ENCODE measurements around the gene CMTM3. TPM values are rescaled to one million over a fixed set of nuclear protein-coding genes. Genes with fewer than 3 reads are reported as not detected.
"Not testable (repeated sequence)": the region's sequence is repeated elsewhere in the genome, so short reads cannot be mapped to it uniquely, and the experiment has no call there.

CMTM3 gene
- total RNA-seq, 4 donors from 2014 or later: 4.9 to 15.7 (median 11.3) TPM

GRCh38 chr16:66592814-66593213 is 11.7 kb upstream of the CMTM3 start:
- H3K27ac ChIP-seq: no peak overlapping the region
- H3K9me3 ChIP-seq: no peaks in the 10 kb centered on the region
- TF ChIP-seq CTCF (IDR thresholded peaks at IDR 0.05) (no peak), POLR2A (IDR thresholded peaks at IDR 0.05) (no peak)
- H3K4me1 ChIP-seq: no peaks in the 10 kb centered on the region
- H3K4me3 ChIP-seq: no peak overlapping the region
- no peak for DNase-seq
- H3K36me3 ChIP-seq: no peaks in the 10 kb centered on the region
- no peaks in the 10 kb centered on the region for H3K27me3 ChIP-seq

DNA sequence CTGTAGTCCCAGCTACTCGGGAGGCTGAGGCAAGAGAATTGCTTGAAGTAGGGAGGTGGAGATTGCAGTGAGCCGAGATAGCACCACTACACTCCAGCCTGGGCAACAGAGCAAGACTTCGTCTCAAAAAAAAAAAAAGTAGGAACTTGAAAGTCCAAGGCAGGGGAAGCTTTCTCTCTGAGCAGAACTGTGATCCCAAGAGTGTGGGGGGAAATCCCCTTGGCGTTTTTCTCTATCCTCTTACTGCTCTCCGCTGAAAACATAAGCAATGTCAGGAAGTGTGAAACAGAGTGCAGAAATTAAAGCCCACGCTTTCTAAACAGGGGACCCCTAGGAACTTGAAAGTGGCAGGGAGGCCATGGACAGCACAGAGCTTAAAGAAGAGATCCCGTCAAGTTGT is 9.8 kb upstream of the CMTM3 start:
- Histone ChIP-seq H3K36me3 (no peaks in the 10 kb centered on the region), H3K9me3 (no peaks in the 10 kb centered on the region), H3K4me3 (no peak overlapping the region), H3K27ac (no peak overlapping the region), H3K27me3 (no peaks in the 10 kb centered on the region), H3K4me1 (no peaks in the 10 kb centered on the region)
- no peak for DNase-seq
- TF ChIP-seq POLR2A (IDR thresholded peaks at IDR 0.05): no peak
- TF ChIP-seq CTCF (IDR thresholded peaks at IDR 0.05): no peak

DNA sequence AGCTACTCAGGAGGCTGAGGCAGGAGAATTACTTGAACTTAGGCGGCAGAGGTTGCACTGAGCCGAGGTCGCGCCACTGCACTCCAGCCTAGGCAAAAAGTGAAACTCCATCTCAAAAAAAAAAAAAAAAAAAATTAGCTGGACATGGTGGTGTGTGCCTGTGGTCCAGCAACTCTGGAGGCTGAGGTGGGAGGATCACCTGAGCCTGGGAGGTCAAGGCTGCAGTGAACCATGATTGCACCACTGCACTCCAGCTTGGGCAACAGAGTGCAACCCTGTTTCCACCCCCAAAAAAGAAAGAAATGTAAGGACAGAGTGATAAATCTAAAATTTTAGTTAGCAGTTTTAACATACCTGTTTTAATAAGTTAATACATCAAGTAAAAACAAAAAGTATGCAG is 7.9 kb upstream of the CMTM3 start:
- not testable (repeated sequence) for H3K27me3 ChIP-seq, H3K36me3 ChIP-seq, H3K4me1 ChIP-seq, H3K9me3 ChIP-seq, H3K4me3 ChIP-seq, H3K27ac ChIP-seq, DNase-seq

GRCh38 chr16:66596986-66597848 is 7.3 kb upstream of the CMTM3 start:
- TF ChIP-seq CTCF (IDR thresholded peaks at IDR 0.05): no peak
- TF ChIP-seq POLR2A (IDR thresholded peaks at IDR 0.05): no peak
- Histone ChIP-seq H3K4me3 (no peak overlapping the region), H3K27ac (no peak overlapping the region), H3K4me1 (no peaks in the 10 kb centered on the region), H3K36me3 (no peaks in the 10 kb centered on the region), H3K27me3 (no peaks in the 10 kb centered on the region), H3K9me3 (peaks cover 0 to 10% (median 0%) of the 10 kb centered on the region in 4 donors)
- peak in 1 of 3 donors; percentile 41 for DNase-seq

DNA sequence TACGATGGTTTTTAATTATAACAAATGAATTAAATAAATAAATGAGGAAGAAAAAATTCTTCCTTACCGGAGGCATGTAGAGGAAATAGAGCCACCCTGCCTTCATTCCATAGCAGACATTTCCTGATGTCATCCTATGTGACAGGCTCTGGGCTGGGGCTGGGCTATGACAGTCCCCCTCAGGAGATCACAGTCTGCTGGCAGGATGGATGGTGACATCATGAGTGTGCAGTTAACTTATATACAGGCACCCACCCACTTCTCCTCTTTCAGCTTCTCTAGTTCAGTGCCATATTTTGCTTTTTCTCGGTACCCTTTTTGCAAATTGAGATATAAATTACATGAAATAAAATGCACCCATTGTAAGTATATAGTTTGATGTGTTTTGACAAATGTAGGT is 6.4 kb upstream of the CMTM3 start:
- peaks cover 0 to under 1% (median 0%) of the 10 kb centered on the region in 4 donors for H3K4me1 ChIP-seq
- peaks cover 0 to 10% (median 0%) of the 10 kb centered on the region in 4 donors for H3K9me3 ChIP-seq
- no peak overlapping the region for H3K27ac ChIP-seq
- no peak for TF ChIP-seq POLR2A (IDR thresholded peaks at IDR 0.05)
- no peak for TF ChIP-seq CTCF (IDR thresholded peaks at IDR 0.05)
- no peak for DNase-seq
- no peaks in the 10 kb centered on the region for H3K36me3 ChIP-seq
- no peak overlapping the region for H3K4me3 ChIP-seq
- H3K27me3 ChIP-seq: no peaks in the 10 kb centered on the region

GRCh38 chr16:66599726-66600125 is 4.8 kb upstream of the CMTM3 start:
- DNase-seq: no peak
- no peak for TF ChIP-seq POLR2A (IDR thresholded peaks at IDR 0.05)
- TF ChIP-seq CTCF (IDR thresholded peaks at IDR 0.05): no peak
- no peaks in the 10 kb centered on the region for H3K27me3 ChIP-seq
- H3K4me3 ChIP-seq: no peak overlapping the region
- H3K27ac ChIP-seq: no peak overlapping the region
- H3K36me3 ChIP-seq: no peaks in the 10 kb centered on the region
- peaks cover 0 to 15% (median 0%) of the 10 kb centered on the region in 4 donors for H3K4me1 ChIP-seq
- H3K9me3 ChIP-seq: peaks cover 0 to 10% (median 0%) of the 10 kb centered on the region in 4 donors
